Mesodermal cell (in vitro differentiated cells): ENCODE results near the gene STARD9.

Experiments used
- H3K27ac ChIP-seq: 2 replicates; pipeline ENCODE4 v1.7.0; 2013; ENCODE audit warnings: mild to moderate bottlenecking, low read depth, low read length, moderate library complexity; ENCODE audit not compliant: severe bottlenecking
- H3K36me3 ChIP-seq: 2 replicates; pipeline ENCODE4 v1.7.1; 2013; ENCODE audit warnings: mild to moderate bottlenecking, low read length, moderate library complexity; ENCODE audit not compliant: control insufficient read depth, insufficient read depth
- H3K4me1 ChIP-seq: one replicate; pipeline ENCODE4 v1.7.1; 2013; ENCODE audit warnings: mild to moderate bottlenecking, low read length; ENCODE audit not compliant: insufficient read depth, control insufficient read depth, poor library complexity, severe bottlenecking
- H3K4me3 ChIP-seq: 2 replicates; pipeline ENCODE4 v1.7.0; 2013; ENCODE audit warnings: low read length, control low read depth, mild to moderate bottlenecking; ENCODE audit not compliant: insufficient read depth, poor library complexity, severe bottlenecking; ENCODE audit errors: extremely low read depth
- H3K9me3 ChIP-seq: 2 replicates; pipeline ENCODE4 v1.7.1; 2013; ENCODE audit warnings: mild to moderate bottlenecking, low read length, moderate library complexity; ENCODE audit not compliant: control insufficient read depth
- WGBS, 2 experiments: methylation state at CpG; one replicate each; pipeline ENCODE4 v1.1.5; 2013; ENCODE audit warnings: missing lambda C conversion rate in 2 of 2; ENCODE audit not compliant: insufficient coverage in 2 of 2; 5-methylcytosine and 5-hydroxymethylcytosine counted together

The STARD9 gene

GRCh38 chr15:42716125-42716524 is 140.7 kb downstream of the STARD9 start:
- Histone ChIP-seq H3K4me1 (no peaks in the 10 kb centered on the region), H3K4me3 (no peak overlapping the region), H3K36me3 (peaks cover 17% of the 10 kb centered on the region), H3K9me3 (no peaks in the 10 kb centered on the region), H3K27ac (no peak overlapping the region)
- 89 to 96% methylated on average over 3 to 5 of the region's 5 CpGs for WGBS, 2 experiments

- peaks cover 19% of the 10 kb centered on the region for H3K36me3 ChIP-seq
- 100% methylated on average over 2 of the region's 2 CpGs for WGBS, 2 experiments
- H3K4me3 ChIP-seq: no peak overlapping the region
- H3K9me3 ChIP-seq: no peaks in the 10 kb centered on the region
- no peak overlapping the region for H3K27ac ChIP-seq
- no peaks in the 10 kb centered on the region for H3K4me1 ChIP-seq
These were observed 141.2 kb downstream of the STARD9 start for GRCh38 chr15:42716626-42717025.

- Histone ChIP-seq H3K4me3 (no peak overlapping the region), H3K36me3 (peaks cover 42% of the 10 kb centered on the region), H3K4me1 (no peaks in the 10 kb centered on the region), H3K9me3 (no peaks in the 10 kb centered on the region), H3K27ac (no peak overlapping the region)
- WGBS, 2 experiments: 96% methylated on average over 4 to 6 of the region's 6 CpGs
These were observed 143.6 kb downstream of the STARD9 start for GRCh38 chr15:42719043-42719442.

DNA sequence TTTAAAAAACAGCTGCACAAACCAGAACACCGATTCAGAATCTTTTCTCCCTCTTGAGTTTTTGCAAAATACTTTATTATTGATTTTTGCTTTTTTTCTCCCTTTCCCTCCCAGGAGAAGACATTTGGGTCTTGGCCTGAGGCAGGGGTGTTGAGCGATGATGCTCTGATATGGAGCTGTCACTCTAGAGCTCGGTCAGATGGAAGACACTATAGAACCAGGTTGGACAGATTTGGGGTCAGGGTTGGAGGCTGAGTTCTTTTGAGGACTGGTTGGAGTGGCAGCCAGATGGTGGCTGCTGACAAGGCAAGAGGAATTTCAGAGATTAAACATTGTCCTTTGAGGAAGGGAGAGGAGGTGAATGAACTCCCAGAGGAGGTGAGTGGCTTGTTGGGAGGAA is 144.7 kb downstream of the STARD9 start:
- H3K4me3 ChIP-seq: no peak overlapping the region
- 100% methylated on average over 2 to 3 of the region's 3 CpGs for WGBS, 2 experiments

GRCh38 chr15:42721016-42721415 is 145.6 kb downstream of the STARD9 start:
- Histone ChIP-seq H3K27ac (no peak overlapping the region), H3K4me3 (no peak overlapping the region), H3K9me3 (no peaks in the 10 kb centered on the region), H3K36me3 (peaks cover 61% of the 10 kb centered on the region), H3K4me1 (no peaks in the 10 kb centered on the region)
- 90 to 100% methylated on average over 3 to 4 of the region's 6 CpGs for WGBS, 2 experiments

More for the DNA sequence above, 144.7 kb downstream of the STARD9 start:
- peaks cover 52% of the 10 kb centered on the region for H3K36me3 ChIP-seq
- H3K4me1 ChIP-seq: no peaks in the 10 kb centered on the region
- no peaks in the 10 kb centered on the region for H3K9me3 ChIP-seq
- H3K27ac ChIP-seq: no peak overlapping the region

DNA sequence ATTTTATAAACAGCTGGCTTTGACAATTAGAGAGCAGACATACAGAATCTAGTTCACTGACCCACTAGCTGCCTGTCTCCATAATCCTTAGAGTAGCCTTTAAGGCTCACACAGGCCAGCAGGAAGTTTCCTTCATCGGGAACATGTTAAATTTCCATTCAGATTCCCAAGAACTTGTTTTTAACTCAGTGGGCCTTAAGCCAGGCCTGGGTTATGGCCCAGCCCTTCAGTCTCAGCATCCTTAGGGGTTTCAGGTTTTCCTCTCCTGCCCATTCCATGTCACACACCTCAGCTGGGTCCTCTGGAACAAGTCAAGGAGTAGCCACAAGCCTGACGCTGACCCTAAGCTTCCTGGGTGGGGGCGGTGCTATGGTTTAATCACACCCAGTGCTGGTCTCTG is 146.5 kb downstream of the STARD9 start:
- Histone ChIP-seq H3K4me3 (no peak overlapping the region), H3K9me3 (no peaks in the 10 kb centered on the region), H3K27ac (no peak overlapping the region), H3K36me3 (peaks cover 70% of the 10 kb centered on the region), H3K4me1 (no peaks in the 10 kb centered on the region)
- 59 to 100% methylated on average over 1 to 3 of the region's 3 CpGs for WGBS, 2 experiments

DNA sequence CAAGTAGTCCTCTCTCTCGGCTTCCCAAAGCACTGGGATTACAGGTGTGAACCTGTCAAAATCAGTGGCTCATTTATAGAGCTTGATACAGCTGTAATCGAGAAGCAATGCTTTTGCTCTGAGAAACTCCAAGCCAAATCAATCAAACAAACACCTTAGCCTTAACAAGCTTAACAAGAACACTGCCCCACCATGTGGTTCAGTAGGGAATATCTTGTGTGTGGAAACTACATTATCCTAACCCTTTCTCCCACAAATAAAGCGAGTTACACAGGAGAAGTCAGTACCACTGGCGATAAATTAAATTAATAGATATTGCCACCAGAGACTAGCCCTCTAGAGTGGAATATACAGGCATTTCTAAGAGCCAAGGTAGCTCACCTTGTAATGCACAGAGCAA is 147.7 kb downstream of the STARD9 start:
- H3K4me3 ChIP-seq: no peak overlapping the region

GRCh38 chr15:42724276-42724675 is 148.9 kb downstream of the STARD9 start:
- Histone ChIP-seq H3K4me3 (no peak overlapping the region), H3K27ac (no peak overlapping the region), H3K9me3 (no peaks in the 10 kb centered on the region), H3K4me1 (no peaks in the 10 kb centered on the region), H3K36me3 (peaks cover 81% of the 10 kb centered on the region)
- WGBS, 2 experiments: 92 to 98% methylated on average over 6 of the region's 6 CpGs

More for the DNA sequence above, 147.7 kb downstream of the STARD9 start:
- 86 to 100% methylated on average over 1 to 4 of the region's 4 CpGs for WGBS, 2 experiments
- H3K4me1 ChIP-seq: no peaks in the 10 kb centered on the region
- H3K27ac ChIP-seq: no peak overlapping the region
- H3K36me3 ChIP-seq: peaks cover 79% of the 10 kb centered on the region
- H3K9me3 ChIP-seq: no peaks in the 10 kb centered on the region

GRCh38 chr15:42725331-42725903 is 150.0 kb downstream of the STARD9 start:
- WGBS, 2 experiments: 93% methylated on average over 5 to 9 of the region's 12 CpGs
- Histone ChIP-seq H3K4me3 (no peak overlapping the region), H3K36me3 (peaks cover 87% of the 10 kb centered on the region), H3K9me3 (no peaks in the 10 kb centered on the region), H3K4me1 (no peaks in the 10 kb centered on the region), H3K27ac (no peak overlapping the region)

GRCh38 chr15:42726114-42726513 is 150.7 kb downstream of the STARD9 start:
- Histone ChIP-seq H3K4me1 (no peaks in the 10 kb centered on the region), H3K27ac (no peak overlapping the region), H3K4me3 (no peak overlapping the region), H3K9me3 (no peaks in the 10 kb centered on the region), H3K36me3 (peaks cover 91% of the 10 kb centered on the region)
- WGBS, 2 experiments: 81 to 86% methylated on average over 8 to 11 of the region's 11 CpGs

DNA sequence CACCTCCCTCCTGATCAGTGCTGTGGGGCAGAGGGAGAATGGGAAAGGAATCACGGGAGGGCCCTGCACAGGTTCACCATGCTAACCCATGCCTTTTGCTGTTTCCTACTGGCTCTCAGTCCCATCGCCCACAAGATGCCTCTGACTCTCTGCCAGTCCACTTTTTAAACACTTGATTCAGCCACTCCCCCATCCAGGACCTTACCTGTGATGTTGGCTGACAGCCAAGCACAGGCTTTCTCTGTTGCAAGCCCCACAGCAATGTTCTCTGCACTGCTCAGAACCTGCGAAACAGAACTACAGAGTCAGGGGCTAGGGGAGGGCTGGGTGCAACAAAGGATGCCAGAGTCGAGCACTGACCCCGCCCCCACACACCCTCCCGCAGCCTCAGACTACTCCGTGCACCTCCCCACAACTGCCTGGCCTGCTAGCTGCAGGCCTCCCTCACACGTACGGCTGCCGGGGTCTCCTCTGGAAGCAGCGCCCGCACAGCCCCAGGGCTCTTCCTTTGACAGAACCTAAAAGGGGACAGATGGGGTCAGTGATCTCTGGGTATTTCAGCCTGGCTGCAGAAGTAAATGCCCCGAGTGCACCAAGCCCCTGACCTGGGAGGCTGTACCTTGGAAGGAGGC is 152.5 kb downstream of the STARD9 start:
- H3K4me3 ChIP-seq: no peak overlapping the region
- H3K9me3 ChIP-seq: no peaks in the 10 kb centered on the region
- WGBS, 2 experiments: 79 to 96% methylated on average over 6 to 7 of the region's 13 CpGs
- no peaks in the 10 kb centered on the region for H3K4me1 ChIP-seq
- H3K27ac ChIP-seq: no peak overlapping the region
- H3K36me3 ChIP-seq: peaks cover 96% of the 10 kb centered on the region
